Spleen (tissue), 7 donors: Measurements from ENCODE around the gene SHC2.

Source experiments
- POLR2A ChIP-seq, 3 donors: fragments of 450-650 bp; IDR thresholded peaks; one replicate each; pipeline ENCODE4 v1.5.1; 2017; ENCODE audit warnings: antibody characterized with exemption in 3 of 3, mild to moderate bottlenecking in 1 of 3
- POLR2AphosphoS5 ChIP-seq, 3 donors: sonication (generic); formaldehyde crosslinking; IDR thresholded peaks; one replicate each; pipeline ENCODE4 v1.5.1; 2017; ENCODE audit warnings: antibody characterized with exemption in 3 of 3
- TF ChIP-seq, protein P1 (sequence below), 11 experiments: fragments of 200-600 bp in 7 of 11; fragments of 450-650 bp in 4 of 11; sonication (generic) in 4 of 11; IDR thresholded peaks in 8 of 11; conservative IDR thresholded peaks in 3 of 11; 1 replicate in 7 of 11; 2 replicates in 4 of 11; pipeline versions ENCODE4 v1.4.0 to v1.8.0; 2016 to 2021; ENCODE audit warnings: antibody characterized with exemption in 11 of 11, inconsistent platforms in 4 of 11, mild to moderate bottlenecking in 1 of 11
- donor health status: DM: no; HTN: no; CAD: no; lungs with moderate emphysema.
- donor health status: DM: no; HTN: no; CAD: no.
- donor health status: DM: no; HTN: no; CAD: no.

DNA sequence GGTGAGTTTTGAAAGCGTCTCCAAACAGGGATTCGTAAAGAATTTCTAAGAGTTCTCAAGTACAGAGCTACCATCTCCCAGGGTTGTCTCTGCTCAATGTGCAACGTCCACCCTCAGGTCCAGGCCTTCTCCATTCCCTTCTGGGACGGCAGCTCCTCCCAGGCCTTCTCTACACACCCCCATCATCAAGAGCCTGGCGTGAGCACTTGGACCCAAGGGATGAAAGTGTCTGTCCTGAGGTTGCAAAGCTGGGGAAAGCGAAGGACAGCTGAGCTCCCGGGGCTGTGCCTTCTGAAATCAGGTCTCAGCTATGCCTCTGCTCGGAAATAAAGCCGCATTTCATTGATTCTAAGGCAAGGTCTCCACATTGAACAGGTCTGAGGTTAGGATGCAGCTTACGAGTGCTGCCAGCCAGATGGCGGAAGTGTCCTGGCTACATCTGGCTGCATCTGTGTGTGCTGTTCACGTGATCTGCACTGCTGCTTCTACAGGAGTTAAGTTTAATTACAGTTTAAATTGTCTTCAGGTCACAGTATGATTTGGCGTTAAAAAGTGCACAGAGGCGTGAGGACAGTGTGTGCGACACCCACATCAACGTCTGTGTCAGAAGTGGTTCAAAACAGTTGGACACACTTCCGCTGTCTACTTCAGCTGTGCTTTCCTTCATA, 89.2 kb downstream of the SHC2 start:
- TF ChIP-seq POLR2A (IDR thresholded peaks at IDR 0.05) (no peak), POLR2AphosphoS5 (IDR thresholded peaks at IDR 0.05) (no peak)
- TF ChIP-seq, protein P1, sequence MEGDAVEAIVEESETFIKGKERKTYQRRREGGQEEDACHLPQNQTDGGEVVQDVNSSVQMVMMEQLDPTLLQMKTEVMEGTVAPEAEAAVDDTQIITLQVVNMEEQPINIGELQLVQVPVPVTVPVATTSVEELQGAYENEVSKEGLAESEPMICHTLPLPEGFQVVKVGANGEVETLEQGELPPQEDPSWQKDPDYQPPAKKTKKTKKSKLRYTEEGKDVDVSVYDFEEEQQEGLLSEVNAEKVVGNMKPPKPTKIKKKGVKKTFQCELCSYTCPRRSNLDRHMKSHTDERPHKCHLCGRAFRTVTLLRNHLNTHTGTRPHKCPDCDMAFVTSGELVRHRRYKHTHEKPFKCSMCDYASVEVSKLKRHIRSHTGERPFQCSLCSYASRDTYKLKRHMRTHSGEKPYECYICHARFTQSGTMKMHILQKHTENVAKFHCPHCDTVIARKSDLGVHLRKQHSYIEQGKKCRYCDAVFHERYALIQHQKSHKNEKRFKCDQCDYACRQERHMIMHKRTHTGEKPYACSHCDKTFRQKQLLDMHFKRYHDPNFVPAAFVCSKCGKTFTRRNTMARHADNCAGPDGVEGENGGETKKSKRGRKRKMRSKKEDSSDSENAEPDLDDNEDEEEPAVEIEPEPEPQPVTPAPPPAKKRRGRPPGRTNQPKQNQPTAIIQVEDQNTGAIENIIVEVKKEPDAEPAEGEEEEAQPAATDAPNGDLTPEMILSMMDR (IDR thresholded peaks at IDR 0.05 in 8 of 11, conservative IDR thresholded peaks at IDR 0.05 in 3 of 11), result no peak
